Spinal cord (tissue), 10 donors: Measurements from ENCODE around the gene CPLX3. TPM values are rescaled to one million over a fixed set of nuclear protein-coding genes. Genes with fewer than 3 reads are reported as not detected.

ENCODE experiments used
- DNase-seq, 6 donors: peaks; one replicate each; pipeline versions ENCODE4 v3.0.0 to v3.0.0-alpha.2; 2013 to 2015; ENCODE audit warnings: low spot score in 6 of 6, low read depth in 4 of 6
- H3K27ac ChIP-seq: one replicate; pipeline ENCODE4 v1.5.1; 2013; ENCODE audit warnings: low read depth, low read length, control low read depth
- H3K27me3 ChIP-seq: one replicate; pipeline ENCODE4 v1.6.1; 2013; ENCODE audit warnings: low read length; ENCODE audit not compliant: control insufficient read depth, insufficient read depth
- H3K36me3 ChIP-seq: one replicate; pipeline ENCODE4 v1.6.1; 2013; ENCODE audit warnings: low read length; ENCODE audit not compliant: control insufficient read depth, insufficient read depth
- H3K4me1 ChIP-seq: one replicate; pipeline ENCODE4 v1.6.1; 2013; ENCODE audit warnings: low read length; ENCODE audit not compliant: control insufficient read depth, insufficient read depth
- H3K4me3 ChIP-seq: one replicate; pipeline ENCODE4 v1.5.1; 2013; ENCODE audit warnings: low read depth, low read length, control low read depth
- H3K9me3 ChIP-seq: one replicate; pipeline ENCODE4 v1.6.1; 2013; ENCODE audit warnings: low read length; ENCODE audit not compliant: control insufficient read depth, insufficient read depth
- WGBS: methylation state at CpG from one replicate; pipeline ENCODE4 v1.1.5; 2013; ENCODE audit warnings: missing lambda C conversion rate; ENCODE audit not compliant: insufficient coverage; 5-methylcytosine and 5-hydroxymethylcytosine counted together
- long read RNA-seq, 4 donors: transcript quantifications; one replicate each; lab custom pipeline, GENCODE V29; 2026
- polyA plus RNA-seq, 2 donors: library from polyadenylated mRNA; unstranded; fragments of 120-200 nt; gene quantifications; one replicate each; pipeline ENCODE4 v1.2.1, GENCODE V29; 2013; ENCODE audit not compliant: insufficient read length in 2 of 2
- total RNA-seq, 2 donors: library from RNA; depleted of rRNA in 1 of 2; stranded (reverse); fragments of 120-200 nt in 1 of 2; fragments of >200 nt in 1 of 2; gene quantifications; one replicate each; pipeline versions ENCODE4 v1.2.3 to v1.2.4, GENCODE V29; 2013 to 2014
- donor health status: healthy.

CPLX3 gene
- total RNA-seq (under 1 TPM; 0.11 to 0.20 TPM), polyA plus RNA-seq (under 1 TPM; 0.57 to 0.68 TPM)
- long read RNA-seq, donor 1: 0 reads
- long read RNA-seq, donor 2: 0 reads
- long read RNA-seq, donor 3: 0 reads
- long read RNA-seq, donor 4: 0 reads

- H3K27me3 ChIP-seq: peaks cover 36% of the 10 kb centered on the region
- no peaks in the 10 kb centered on the region for H3K9me3 ChIP-seq
- no peak within 1 kb of the TSS for H3K27ac ChIP-seq
- WGBS: under 1% methylated on average over 30 of the region's 44 CpGs
- H3K4me3 ChIP-seq: no peak within 1 kb of the TSS
- H3K36me3 ChIP-seq: no peaks in the 10 kb centered on the region
- peaks cover 34% of the 10 kb centered on the region for H3K4me1 ChIP-seq
- peak in 2 of 6 donors; percentile 31 to 62 for DNase-seq
These were observed at the start of gene CPLX3 for GRCh38 chr15:74826364-74826819. Gene CPLX3 (plus strand): TSS chr15:74826627. CDS start chr15:74826704, 77 bp downstream.

- no peak overlapping the region for H3K27ac ChIP-seq
- DNase-seq: peak in 1 of 6 donors; percentile 28
- no peak overlapping the region for H3K4me3 ChIP-seq
- no peaks in the 10 kb centered on the region for H3K27me3 ChIP-seq
- H3K36me3 ChIP-seq: no peaks in the 10 kb centered on the region
- 36% methylated on average over 11 of the region's 13 CpGs for WGBS
- peaks cover 36% of the 10 kb centered on the region for H3K4me1 ChIP-seq
- no peaks in the 10 kb centered on the region for H3K9me3 ChIP-seq
These were observed 49.3 kb upstream of the CPLX3 start for GRCh38 chr15:74776821-74777768.

GRCh38 chr15:74777769-74778598 lies 48.4 kb upstream of the CPLX3 start:
- no peak for DNase-seq
- Histone ChIP-seq H3K4me3 (no peak overlapping the region), H3K4me1 (peaks cover 40% of the 10 kb centered on the region), H3K36me3 (no peaks in the 10 kb centered on the region), H3K9me3 (no peaks in the 10 kb centered on the region), H3K27me3 (no peaks in the 10 kb centered on the region), H3K27ac (no peak overlapping the region)
- WGBS: 73% methylated on average over 6 of the region's 6 CpGs

- H3K27me3 ChIP-seq: no peaks in the 10 kb centered on the region
- H3K4me3 ChIP-seq: no peak overlapping the region
- H3K36me3 ChIP-seq: peaks cover 3% of the 10 kb centered on the region
- H3K9me3 ChIP-seq: no peaks in the 10 kb centered on the region
- H3K27ac ChIP-seq: no peak overlapping the region
- DNase-seq: no peak
- 100% methylated on average over 1 of the region's 5 CpGs for WGBS
- H3K4me1 ChIP-seq: peaks cover 43% of the 10 kb centered on the region
These were observed 47.8 kb upstream of the CPLX3 start for GRCh38 chr15:74778599-74778970.

GRCh38 chr15:74779162-74779648 lies 47.2 kb upstream of the CPLX3 start:
- Histone ChIP-seq H3K36me3 (peaks cover 8% of the 10 kb centered on the region), H3K4me1 (peaks cover 45% of the 10 kb centered on the region), H3K27me3 (no peaks in the 10 kb centered on the region), H3K9me3 (no peaks in the 10 kb centered on the region), H3K27ac (no peak overlapping the region), H3K4me3 (no peak overlapping the region)
- no peak for DNase-seq
- WGBS: 86% methylated on average over 1 of the region's 7 CpGs

- H3K27ac ChIP-seq: no peak overlapping the region
- H3K27me3 ChIP-seq: no peaks in the 10 kb centered on the region
- peaks cover 59% of the 10 kb centered on the region for H3K4me1 ChIP-seq
- no peaks in the 10 kb centered on the region for H3K9me3 ChIP-seq
- peak in 1 of 6 donors; percentile 2 for DNase-seq
- H3K4me3 ChIP-seq: peak overlapping the region; percentile 53
- H3K36me3 ChIP-seq: peaks cover 8% of the 10 kb centered on the region
- WGBS: 55% methylated on average over 16 of the region's 16 CpGs
These were observed 45.6 kb upstream of the CPLX3 start for GRCh38 chr15:74780523-74781430.

- peak within 1 kb of the TSS; percentile 1 for H3K27ac ChIP-seq
- H3K27me3 ChIP-seq: no peaks in the 10 kb centered on the region
- WGBS: 0% methylated on average over 71 of the region's 74 CpGs
- peaks cover 14% of the 10 kb centered on the region for H3K36me3 ChIP-seq
- peaks cover 67% of the 10 kb centered on the region for H3K4me1 ChIP-seq
- peak within 1 kb of the TSS; percentile 63 for H3K4me3 ChIP-seq
- H3K9me3 ChIP-seq: no peaks in the 10 kb centered on the region
- peak in 5 of 6 donors; percentile 38 to 93 (median 68) for DNase-seq
These were observed 44.8 kb upstream of the CPLX3 start, which contains the start of gene CSK for GRCh38 chr15:74781431-74782258. Gene CSK (plus strand): TSS chr15:74782080. CDS start chr15:74798298, 16,218 bp downstream.
